GM03348 (cell line): ENCODE measurements around the gene LRRC4.

Experiments used
- DNase-seq: peaks from one replicate; pipeline ENCODE4 v3.0.0; 2012; ENCODE audit warnings: low spot score

The LRRC4 gene

GRCh38 chr7:128030654-128031611 lies at the start of gene LRRC4:
Gene LRRC4 (minus strand): TSS chr7:128031437. CDS start chr7:128030640, 797 bp downstream.
- DNase-seq: peak; percentile 79

- DNase-seq: no peak
These were observed 48.9 kb upstream of the LRRC4 start for GRCh38 chr7:128080169-128080568.

GRCh38 chr7:128078309-128078708 lies 47.1 kb upstream of the LRRC4 start:
- DNase-seq: no peak

GRCh38 chr7:128076796-128077271 lies 45.6 kb upstream of the LRRC4 start:
- no peak for DNase-seq

GRCh38 chr7:128076196-128076795 lies 45.1 kb upstream of the LRRC4 start:
- no peak for DNase-seq

GRCh38 chr7:128075242-128076095 lies 44.2 kb upstream of the LRRC4 start:
- DNase-seq: no peak

- DNase-seq: no peak
These were observed 43.5 kb upstream of the LRRC4 start for GRCh38 chr7:128074736-128075135.

GRCh38 chr7:128074336-128074735 lies 43.1 kb upstream of the LRRC4 start:
- no peak for DNase-seq

- DNase-seq: no peak
These were observed 42.6 kb upstream of the LRRC4 start for GRCh38 chr7:128073671-128074310.

- no peak for DNase-seq
These were observed 40.6 kb upstream of the LRRC4 start for GRCh38 chr7:128071801-128072200.

- no peak for DNase-seq
These were observed 40.1 kb upstream of the LRRC4 start for GRCh38 chr7:128071376-128071775.

GRCh38 chr7:128069373-128070364 lies 38.4 kb upstream of the LRRC4 start:
- no peak for DNase-seq

- DNase-seq: no peak
These were observed 37.5 kb upstream of the LRRC4 start for GRCh38 chr7:128068785-128069184.

GRCh38 chr7:128067983-128068382 lies 36.7 kb upstream of the LRRC4 start:
- no peak for DNase-seq

- no peak for DNase-seq
These were observed 35.6 kb upstream of the LRRC4 start for GRCh38 chr7:128066858-128067257.

- DNase-seq: no peak
These were observed 35.2 kb upstream of the LRRC4 start for GRCh38 chr7:128066395-128066794.

- no peak for DNase-seq
These were observed 34.6 kb upstream of the LRRC4 start for GRCh38 chr7:128065872-128066271.

- DNase-seq: no peak
These were observed 31.9 kb upstream of the LRRC4 start for GRCh38 chr7:128063088-128063487.

- DNase-seq: no peak
These were observed 28.8 kb upstream of the LRRC4 start for GRCh38 chr7:128060018-128060417.
